GM12878 (cell line): ENCODE measurements around the gene METAP1D. TPM values are rescaled to one million over a fixed set of nuclear protein-coding genes. Genes with fewer than 3 reads are reported as not detected.

ENCODE experiments used
- ATAC-seq: fragments of 200-7000 bp; cut with Tn5 transposase; 3 replicates; pipeline ENCODE4 v1.9.1; 2020; ENCODE audit warnings: mild to moderate bottlenecking, moderate library complexity
- BruUV-seq: library from RNA; stranded (reverse); fragments of 400-500 nt; replicated peaks from 2 replicates; lab custom pipeline; 2021; lab: Mats Ljungman, UMichigan
- CTCF ChIA-PET: fragments of 300-600 bp; sonication (Branson Sonifier 250); formaldehyde crosslinking; extraction: SDS; loops from one replicate; lab custom pipeline; 2021; ENCODE audit warnings: inconsistent platforms; lab: Yijun Ruan, JAX
- POLR2A ChIA-PET: fragments of 350-600 bp; formaldehyde crosslinking; extraction: SDS; loops from one replicate; lab custom pipeline; 2021; ENCODE audit warnings: inconsistent platforms; lab: Charles Lee
- RAD21 ChIA-PET: fragments of 300-600 bp; sonication (Branson Sonifier 250); formaldehyde crosslinking; loops from one replicate; lab custom pipeline; 2023; ENCODE audit warnings: antibody characterized with exemption; ENCODE audit not compliant: unreplicated experiment; lab: Charles Lee
- SMC1A ChIA-PET: fragments of 300-600 bp; sonication (Branson Sonifier 250); formaldehyde crosslinking; loops from one replicate; lab custom pipeline; 2023; ENCODE audit not compliant: unreplicated experiment, uncharacterized antibody; lab: Charles Lee
- DNase-seq: peaks from one replicate; pipeline ENCODE4 v3.0.0-alpha.2; 2011; ENCODE audit warnings: low read depth, low spot score
- FAIRE-seq: peaks from 3 replicates; lab custom pipeline; 2011; peaks lifted over from hg19 to GRCh38; lab: Jason Lieb, UNC
- H2AFZ ChIP-seq: 2 replicates; pipeline ENCODE4 v1.6.0; 2011; ENCODE audit warnings: low read depth, low read length, control low read depth; ENCODE audit not compliant: control insufficient read depth
- H3K27ac ChIP-seq: 2 replicates; pipeline ENCODE4 v1.5.1; 2011; ENCODE audit warnings: control low read depth; ENCODE audit not compliant: control insufficient read depth, insufficient read depth
- H3K27me3 ChIP-seq, 2 experiments: replicated peaks in 1 of 2; 2 replicates each; pipeline versions ENCODE4 v1.6.0 to v1.6.1; 2011; ENCODE audit warnings: low read length in 1 of 2; ENCODE audit not compliant: control insufficient read depth in 2 of 2, insufficient read depth in 2 of 2
- H3K36me3 ChIP-seq, 2 experiments: 2 replicates each; pipeline ENCODE4 v1.5.1; 2011; ENCODE audit warnings: low read length in 1 of 2; ENCODE audit not compliant: control insufficient read depth in 2 of 2, insufficient read depth in 2 of 2
- H3K4me1 ChIP-seq: 2 replicates; pipeline ENCODE4 v1.6.1; 2011; ENCODE audit warnings: mild to moderate bottlenecking, low read length, moderate library complexity, mixed read lengths; ENCODE audit not compliant: control insufficient read depth, insufficient read depth
- H3K4me2 ChIP-seq: 2 replicates; pipeline ENCODE4 v1.6.0; 2011; ENCODE audit warnings: control low read depth; ENCODE audit not compliant: control insufficient read depth, insufficient read depth
- H3K4me3 ChIP-seq: fragments of 200-600 bp; sonication (generic); 2 replicates; pipeline ENCODE4 v1.5.1; 2016
- H3K79me2 ChIP-seq: 2 replicates; pipeline ENCODE4 v1.6.0; 2011; ENCODE audit warnings: low read length; ENCODE audit not compliant: control insufficient read depth, insufficient read depth
- H3K9ac ChIP-seq: 2 replicates; pipeline ENCODE4 v1.8.0; 2011; ENCODE audit warnings: low read length, control low read depth, mixed read lengths; ENCODE audit not compliant: control insufficient read depth, insufficient read depth
- H3K9me3 ChIP-seq: replicated peaks from 3 replicates; pipeline ENCODE4 v1.5.1; 2011; ENCODE audit warnings: mild to moderate bottlenecking, low read length; ENCODE audit not compliant: control insufficient read depth, insufficient read depth
- H4K20me1 ChIP-seq: 2 replicates; pipeline ENCODE4 v1.6.0; 2011; ENCODE audit not compliant: control insufficient read depth, insufficient read depth
- BHLHE40 ChIP-seq, 2 experiments: fragments of 450-650 bp in 1 of 2; IDR thresholded peaks; 2 replicates each; pipeline ENCODE4 v1.6.1; 2011 to 2017; ENCODE audit warnings: low read depth in 2 of 2, borderline replicate concordance in 1 of 2, improper control_type of control experiment in 1 of 2, low read length in 1 of 2, mild to moderate bottlenecking in 1 of 2
- CBX5 ChIP-seq: sonication (generic); IDR thresholded peaks from 2 replicates; pipeline ENCODE4 v1.6.1; 2016; ENCODE audit warnings: low read depth, moderate library complexity, mild to moderate bottlenecking, inconsistent platforms
- CHD4 ChIP-seq: fragments of 200-600 bp; sonication (generic); IDR thresholded peaks from 2 replicates; pipeline ENCODE4 v1.6.1; 2016; ENCODE audit warnings: mild to moderate bottlenecking
- NFIC ChIP-seq: IDR thresholded peaks from 2 replicates; pipeline ENCODE4 v1.6.1; 2012; ENCODE audit warnings: low read depth, mild to moderate bottlenecking, inconsistent platforms, low read length, moderate library complexity
- NR2C1 ChIP-seq: fragments of 450-650 bp; IDR thresholded peaks from 2 replicates; pipeline ENCODE4 v1.6.1; 2017; ENCODE audit warnings: antibody characterized with exemption, mild to moderate bottlenecking, moderate library complexity
- PAX8 ChIP-seq: fragments of 450-650 bp; IDR thresholded peaks from 2 replicates; pipeline ENCODE4 v1.6.1; 2017; ENCODE audit warnings: mild to moderate bottlenecking, moderate library complexity
- POLR2A ChIP-seq: IDR thresholded peaks from 2 replicates; pipeline ENCODE4 v1.6.1; 2011; ENCODE audit warnings: low read depth, mild to moderate bottlenecking, low read length
- SIX5 ChIP-seq: IDR thresholded peaks from 2 replicates; pipeline ENCODE4 v1.6.1; 2011; ENCODE audit warnings: mild to moderate bottlenecking, low read depth, low read length, moderate library complexity; ENCODE audit not compliant: severe bottlenecking
- SMC3 ChIP-seq: IDR thresholded peaks from 2 replicates; pipeline ENCODE4 v1.6.1; 2011; ENCODE audit warnings: low read length, improper control_type of control experiment, borderline replicate concordance
- STAT1 ChIP-seq: fragments of 450-650 bp; conservative IDR thresholded peaks from 2 replicates; pipeline ENCODE4 v1.6.1; 2014; ENCODE audit warnings: antibody characterized with exemption, mild to moderate bottlenecking
- WRNIP1 ChIP-seq: IDR thresholded peaks from 2 replicates; pipeline ENCODE4 v1.6.1; 2011; ENCODE audit warnings: low read depth, low read length, improper control_type of control experiment, borderline replicate concordance
- YBX1 ChIP-seq: fragments of 450-650 bp; IDR thresholded peaks from 2 replicates; pipeline ENCODE4 v1.6.1; 2016; ENCODE audit warnings: antibody characterized with exemption
- in situ Hi-C: fragments of 300-500 bp; cut with MboI; formaldehyde crosslinking; loops from 9 replicates; pipeline ENCODE4 v1.14.3; 2018; ENCODE audit warnings: mixed read lengths
- intact Hi-C: fragments of 100-400 bp; cut with micrococcal nuclease; formaldehyde crosslinking; loops from one replicate; pipeline ENCODE4 v1.14.2; 2022; ENCODE audit not compliant: unreplicated experiment
- polyA plus RNA-seq, 11 experiments: library from polyadenylated mRNA; depleted of rRNA in 4 of 11; unstranded in 6 of 11; stranded (reverse) in 5 of 11; fragments of >200 nt; fragmentation: Nextera tagmentation in 4 of 11; fragmentation: Illumina TruSeq in 1 of 11; extraction: Ambion mirVana in 4 of 11; extraction: Trizol in 1 of 11; gene quantifications; 1 replicate in 1 of 11; 2 replicates in 10 of 11; pipeline versions ENCODE4 v1.2.1 to v1.2.3, GENCODE V29; 2011 to 2016; ENCODE audit warnings: inconsistent platforms in 2 of 11, missing spikeins in 2 of 11, low read depth in 1 of 11
- total RNA-seq, 4 experiments: library from RNA; depleted of rRNA in 3 of 4; stranded (reverse); fragments of >200 nt in 3 of 4; fragmentation: Illumina TruSeq in 1 of 4; extraction: Trizol in 1 of 4; gene quantifications; 2 replicates each; pipeline versions ENCODE4 v1.2.1 to v1.2.3, GENCODE V29; 2013 to 2021
- TF ChIP-seq, protein P1 (sequence below): fragments of 450-650 bp; IDR thresholded peaks from 2 replicates; pipeline ENCODE4 v1.6.1; 2017; ENCODE audit warnings: borderline replicate concordance
- TF ChIP-seq, protein P2 (sequence below): fragments of 450-650 bp; IDR thresholded peaks from 2 replicates; pipeline ENCODE4 v1.6.1; 2014; ENCODE audit warnings: mild to moderate bottlenecking
- TF ChIP-seq, protein P3 (sequence below): IDR thresholded peaks from 2 replicates; pipeline ENCODE4 v1.6.1; 2012; ENCODE audit warnings: low read depth, low read length, improper control_type of control experiment
- TF ChIP-seq, protein P4 (sequence below): fragments of 450-650 bp; IDR thresholded peaks from 2 replicates; pipeline ENCODE4 v1.6.1; 2016; ENCODE audit warnings: mild to moderate bottlenecking
- TF ChIP-seq, protein P5 (sequence below): IDR thresholded peaks from 2 replicates; pipeline ENCODE4 v1.6.1; 2011; ENCODE audit warnings: low read depth, mild to moderate bottlenecking, low read length, moderate library complexity, borderline replicate concordance; ENCODE audit errors: extremely low read depth

METAP1D gene
- total and polyA plus RNA-seq, 10 of the 15 experiments (the other 5 are each of a cell fraction or from before 2014, with no cell fraction given), result 4.5 to 12.1 (median 7.8) TPM

DNA sequence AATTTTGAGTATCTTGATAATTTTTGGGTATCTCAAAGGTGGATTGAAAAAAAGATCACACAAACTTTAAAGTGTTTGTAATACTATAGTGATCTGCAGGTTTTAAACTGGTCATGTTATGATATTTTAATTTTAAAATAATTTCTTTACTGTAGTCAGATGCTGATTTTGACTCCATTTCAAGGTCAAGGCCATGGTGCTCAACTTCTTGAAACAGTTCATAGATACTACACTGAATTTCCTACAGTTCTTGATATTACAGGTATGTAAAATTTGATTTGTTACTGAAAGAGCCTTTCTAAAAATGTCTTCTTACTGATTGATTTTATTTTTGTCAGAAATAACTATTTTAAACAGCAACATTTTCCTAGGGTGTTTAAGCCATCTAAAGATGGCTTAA is 33.1 kb upstream of the METAP1D start:
- POLR2A ChIA-PET, result no interaction called here
- in situ Hi-C loops, result no loop called here
- no peak for FAIRE-seq

DNA sequence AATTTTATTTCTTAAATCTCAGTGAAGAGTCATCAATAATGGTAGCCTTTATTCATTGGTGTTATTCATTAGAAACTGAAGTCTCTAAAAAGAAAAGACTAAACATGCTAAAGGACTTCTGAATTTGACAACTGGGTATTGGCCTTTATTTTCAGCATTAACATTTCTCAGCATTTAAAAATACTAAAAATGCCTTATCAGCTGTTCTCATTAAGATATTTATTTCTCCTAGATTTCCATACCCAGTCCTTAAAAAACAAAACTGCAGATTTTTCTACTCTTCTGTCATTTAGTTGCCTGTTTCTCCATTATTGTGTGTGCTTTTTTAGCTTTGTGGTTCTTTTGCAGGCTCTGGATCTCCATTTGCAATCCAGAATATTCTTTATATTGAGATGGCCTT is 31.2 kb upstream of the METAP1D start:
- ATAC-seq (no peak), FAIRE-seq (no peak), DNase-seq (no peak)
- in situ Hi-C loops (no loop called here), intact Hi-C loops (no loop called here)
- no peak overlapping the region for H3K27ac ChIP-seq
- no TSS peak for BruUV-seq
- CTCF ChIA-PET, result interaction anchor here (1.0 kb wide), 2 partner anchors 8 to 134 kb away, joined by 3 read pairs; partner anchors contain the start of gene DLX2
- H3K27me3 ChIP-seq, result no peaks in the 10 kb centered on the region
- POLR2A ChIA-PET, result interaction anchor here (1.0 kb wide), 1 partner anchor 14 kb away, joined by 3 read pairs; no protein-coding TSS in a partner anchor
- no peaks in the 10 kb centered on the region for H3K4me1 ChIP-seq
- RAD21 ChIA-PET, result no interaction called here
- H3K9ac ChIP-seq, result no peak overlapping the region
- peaks cover 3 to 7% of the 10 kb centered on the region in 2 experiments for H3K36me3 ChIP-seq
- H2AFZ ChIP-seq, result no peak overlapping the region
- no peak overlapping the region for H3K4me3 ChIP-seq
- H3K79me2 ChIP-seq, result no peaks in the 10 kb centered on the region
- H4K20me1 ChIP-seq, result no peaks in the 10 kb centered on the region
- H3K4me2 ChIP-seq, result no peak overlapping the region
- SMC1A ChIA-PET, result interaction anchor here (1.1 kb wide), 1 partner anchor 85 kb away, joined by 3 read pairs; no protein-coding TSS in a partner anchor
- no peaks in the 10 kb centered on the region for H3K9me3 ChIP-seq
- TF ChIP-seq, protein P1, sequence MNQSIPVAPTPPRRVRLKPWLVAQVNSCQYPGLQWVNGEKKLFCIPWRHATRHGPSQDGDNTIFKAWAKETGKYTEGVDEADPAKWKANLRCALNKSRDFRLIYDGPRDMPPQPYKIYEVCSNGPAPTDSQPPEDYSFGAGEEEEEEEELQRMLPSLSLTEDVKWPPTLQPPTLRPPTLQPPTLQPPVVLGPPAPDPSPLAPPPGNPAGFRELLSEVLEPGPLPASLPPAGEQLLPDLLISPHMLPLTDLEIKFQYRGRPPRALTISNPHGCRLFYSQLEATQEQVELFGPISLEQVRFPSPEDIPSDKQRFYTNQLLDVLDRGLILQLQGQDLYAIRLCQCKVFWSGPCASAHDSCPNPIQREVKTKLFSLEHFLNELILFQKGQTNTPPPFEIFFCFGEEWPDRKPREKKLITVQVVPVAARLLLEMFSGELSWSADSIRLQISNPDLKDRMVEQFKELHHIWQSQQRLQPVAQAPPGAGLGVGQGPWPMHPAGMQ, result no peak
- TF ChIP-seq SIX5 (no peak), NR2C1 (no peak), BHLHE40 (IDR thresholded peaks at IDR 0.05; ENCODE audit: borderline replicate concordance in 1 of 2, low read depth in 2 of 2, low read length in 1 of 2) (no peak)
- TF ChIP-seq, protein P2, sequence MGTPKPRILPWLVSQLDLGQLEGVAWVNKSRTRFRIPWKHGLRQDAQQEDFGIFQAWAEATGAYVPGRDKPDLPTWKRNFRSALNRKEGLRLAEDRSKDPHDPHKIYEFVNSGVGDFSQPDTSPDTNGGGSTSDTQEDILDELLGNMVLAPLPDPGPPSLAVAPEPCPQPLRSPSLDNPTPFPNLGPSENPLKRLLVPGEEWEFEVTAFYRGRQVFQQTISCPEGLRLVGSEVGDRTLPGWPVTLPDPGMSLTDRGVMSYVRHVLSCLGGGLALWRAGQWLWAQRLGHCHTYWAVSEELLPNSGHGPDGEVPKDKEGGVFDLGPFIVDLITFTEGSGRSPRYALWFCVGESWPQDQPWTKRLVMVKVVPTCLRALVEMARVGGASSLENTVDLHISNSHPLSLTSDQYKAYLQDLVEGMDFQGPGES, result no peak
- TF ChIP-seq, protein P3, sequence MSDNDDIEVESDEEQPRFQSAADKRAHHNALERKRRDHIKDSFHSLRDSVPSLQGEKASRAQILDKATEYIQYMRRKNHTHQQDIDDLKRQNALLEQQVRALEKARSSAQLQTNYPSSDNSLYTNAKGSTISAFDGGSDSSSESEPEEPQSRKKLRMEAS, result no peak
- TF ChIP-seq, protein P4, sequence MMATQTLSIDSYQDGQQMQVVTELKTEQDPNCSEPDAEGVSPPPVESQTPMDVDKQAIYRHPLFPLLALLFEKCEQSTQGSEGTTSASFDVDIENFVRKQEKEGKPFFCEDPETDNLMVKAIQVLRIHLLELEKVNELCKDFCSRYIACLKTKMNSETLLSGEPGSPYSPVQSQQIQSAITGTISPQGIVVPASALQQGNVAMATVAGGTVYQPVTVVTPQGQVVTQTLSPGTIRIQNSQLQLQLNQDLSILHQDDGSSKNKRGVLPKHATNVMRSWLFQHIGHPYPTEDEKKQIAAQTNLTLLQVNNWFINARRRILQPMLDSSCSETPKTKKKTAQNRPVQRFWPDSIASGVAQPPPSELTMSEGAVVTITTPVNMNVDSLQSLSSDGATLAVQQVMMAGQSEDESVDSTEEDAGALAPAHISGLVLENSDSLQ, result no peak

More for the DNA sequence above, 33.1 kb upstream of the METAP1D start:
- TF ChIP-seq STAT1 (no peak), WRNIP1 (no peak), CHD4 (no peak), YBX1 (no peak), NR2C1 (no peak), CBX5 (no peak), POLR2A (no peak), PAX8 (no peak), NFIC (no peak), SMC3 (no peak)
- TF ChIP-seq, protein P5, sequence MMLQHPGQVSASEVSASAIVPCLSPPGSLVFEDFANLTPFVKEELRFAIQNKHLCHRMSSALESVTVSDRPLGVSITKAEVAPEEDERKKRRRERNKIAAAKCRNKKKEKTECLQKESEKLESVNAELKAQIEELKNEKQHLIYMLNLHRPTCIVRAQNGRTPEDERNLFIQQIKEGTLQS, result no peak
- no peaks in the 10 kb centered on the region for H3K79me2 ChIP-seq
- CTCF ChIA-PET, result no interaction called here
- ATAC-seq (no peak), DNase-seq (no peak)
- H3K36me3 ChIP-seq, result peaks cover 1 to 7% of the 10 kb centered on the region in 2 experiments; a peak in 2 of 4 replicates
- intact Hi-C loops, result no loop called here
- no peak overlapping the region for H2AFZ ChIP-seq
- H3K4me2 ChIP-seq, result no peak overlapping the region
- no peak overlapping the region for H3K9ac ChIP-seq
- H3K4me3 ChIP-seq, result no peak overlapping the region
- RAD21 ChIA-PET, result no interaction called here
- H3K9me3 ChIP-seq, result no peaks in the 10 kb centered on the region
- no TSS peak for BruUV-seq
- H3K27me3 ChIP-seq, result no peaks in the 10 kb centered on the region
- no peaks in the 10 kb centered on the region for H4K20me1 ChIP-seq
- SMC1A ChIA-PET, result interaction anchor here (0.6 kb wide), 1 partner anchor 701 kb away, joined by 3 read pairs; no protein-coding TSS in a partner anchor
- H3K27ac ChIP-seq, result no peak overlapping the region
- H3K4me1 ChIP-seq, result no peaks in the 10 kb centered on the region
